Frontal cortex (tissue), 4 donors: Measurements from ENCODE around the gene NRXN2. TPM values are rescaled to one million over a fixed set of nuclear protein-coding genes. Genes with fewer than 3 reads are reported as not detected.
"Not testable (repeated sequence)": the region's sequence is repeated elsewhere in the genome, so short reads cannot be mapped to it uniquely, and the experiment has no call there.

Source experiments
- DNase-seq, 2 donors: peaks; one replicate each; pipeline ENCODE4 v3.0.0; 2012; ENCODE audit warnings: low spot score in 2 of 2
- FAIRE-seq: peaks from 2 replicates; lab custom pipeline; 2012; peaks lifted over from hg19 to GRCh38; lab: Jason Lieb, UNC
- total RNA-seq: library from RNA; depleted of rRNA; stranded (reverse); fragments of >200 nt; gene quantifications from one replicate; pipeline ENCODE4 v1.2.3, GENCODE V29; 2014
- donor health status: control.
- donor health status: control.
- donor health status: control.

Gene NRXN2
- total RNA-seq, 1 donor from 2014 or later = 204 TPM

GRCh38 chr11:64562723-64563351 is 160.2 kb downstream of the NRXN2 start:
- FAIRE-seq (no peak), DNase-seq (no peak)

GRCh38 chr11:64561984-64562722 is 160.8 kb downstream of the NRXN2 start:
- DNase-seq (no peak), FAIRE-seq (no peak)

GRCh38 chr11:64561429-64561828 is 161.6 kb downstream of the NRXN2 start:
- DNase-seq = not testable (repeated sequence)

GRCh38 chr11:64560941-64561340 is 162.1 kb downstream of the NRXN2 start:
- FAIRE-seq (no peak), DNase-seq (no peak)

More at GRCh38 chr11:64561429-64561828, 161.6 kb downstream of the NRXN2 start:
- not testable (repeated sequence) for FAIRE-seq

GRCh38 chr11:64560139-64560771 is 162.7 kb downstream of the NRXN2 start:
- FAIRE-seq = no peak
- DNase-seq = no peak

- DNase-seq = no peak
- no peak for FAIRE-seq
Measured at GRCh38 chr11:64559351-64560138, 163.5 kb downstream of the NRXN2 start.

GRCh38 chr11:64558869-64559268 is 164.1 kb downstream of the NRXN2 start:
- no peak for FAIRE-seq
- no peak for DNase-seq

GRCh38 chr11:64558065-64558745 is 164.8 kb downstream of the NRXN2 start:
- FAIRE-seq (no peak), DNase-seq (no peak)

- no peak for FAIRE-seq
Measured at GRCh38 chr11:64556721-64557250, 166.2 kb downstream of the NRXN2 start.

More at GRCh38 chr11:64556721-64557250, 166.2 kb downstream of the NRXN2 start:
- DNase-seq = no peak

Other genes starting within 250 kb of the NRXN2 start
- not detected for gene SLC22A11, start 167.3 kb downstream of the NRXN2 start, total RNA-seq
- not detected for gene SLC22A12, start 132.0 kb downstream of the NRXN2 start, total RNA-seq
- gene RASGRP2, start 20.9 kb upstream of the NRXN2 start, total RNA-seq = 24.9 TPM
- 0.82 TPM for gene PYGM, start 36.8 kb upstream of the NRXN2 start, total RNA-seq
- gene SF1, start 55.3 kb upstream of the NRXN2 start, total RNA-seq = 62.4 TPM
- 7.3 TPM for gene MAP4K2, start 80.0 kb upstream of the NRXN2 start, total RNA-seq
- 11.8 TPM for gene MEN1, start 87.4 kb upstream of the NRXN2 start, total RNA-seq
- gene CDC42BPG, start 121.5 kb upstream of the NRXN2 start, total RNA-seq = under 0.01 TPM
- gene EHD1, start 155.4 kb upstream of the NRXN2 start, total RNA-seq = 23.6 TPM
- 7.3 TPM for gene ATG2A, start 194.0 kb upstream of the NRXN2 start, total RNA-seq
- 27.3 TPM for gene PPP2R5B, start 201.5 kb upstream of the NRXN2 start, total RNA-seq
- gene GPHA2, start 212.7 kb upstream of the NRXN2 start, total RNA-seq = not detected
- not detected for gene MAJIN, start 248.9 kb upstream of the NRXN2 start, total RNA-seq